Head of caudate nucleus (tissue), 42 donors: Measurements from ENCODE around the gene PCTP.

Experiments used
- DNase-seq, 42 donors: peaks; one replicate each; pipeline versions ENCODE4 v3.0.0 to v3.0.0-alpha.2; 2020 to 2021; ENCODE audit warnings: mixed read lengths in 7 of 42
- intact Hi-C: fragments of 100-400 bp; cut with DNase I; formaldehyde crosslinking; loops from one replicate; pipeline ENCODE4 v1.15.0; 2022

PCTP gene

DNA sequence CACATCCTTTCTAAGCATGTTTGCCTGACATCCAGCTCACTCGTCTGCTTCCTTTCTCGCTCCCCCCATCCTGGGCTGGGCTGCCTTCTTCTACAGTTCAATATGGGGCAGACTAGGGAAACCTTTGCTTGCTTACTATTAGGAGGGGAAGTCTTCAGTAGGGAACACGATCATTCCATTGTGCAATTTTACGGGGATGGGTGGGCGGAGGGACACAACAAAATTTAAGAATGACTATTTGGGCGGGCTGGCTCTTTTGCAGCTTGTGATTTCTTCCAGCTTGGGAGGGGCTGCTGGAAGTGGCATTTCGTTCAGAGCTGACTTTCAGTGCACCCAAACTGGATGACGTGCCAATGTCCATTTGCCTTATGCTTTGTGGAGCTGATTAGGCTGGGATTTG lies 25.4 kb downstream of the PCTP start:
- intact Hi-C loops = no loop called here
- DNase-seq = no peak

GRCh38 chr17:55777471-55777971 lies 26.7 kb downstream of the PCTP start:
- no peak for DNase-seq
- intact Hi-C loops = no loop called here

DNA sequence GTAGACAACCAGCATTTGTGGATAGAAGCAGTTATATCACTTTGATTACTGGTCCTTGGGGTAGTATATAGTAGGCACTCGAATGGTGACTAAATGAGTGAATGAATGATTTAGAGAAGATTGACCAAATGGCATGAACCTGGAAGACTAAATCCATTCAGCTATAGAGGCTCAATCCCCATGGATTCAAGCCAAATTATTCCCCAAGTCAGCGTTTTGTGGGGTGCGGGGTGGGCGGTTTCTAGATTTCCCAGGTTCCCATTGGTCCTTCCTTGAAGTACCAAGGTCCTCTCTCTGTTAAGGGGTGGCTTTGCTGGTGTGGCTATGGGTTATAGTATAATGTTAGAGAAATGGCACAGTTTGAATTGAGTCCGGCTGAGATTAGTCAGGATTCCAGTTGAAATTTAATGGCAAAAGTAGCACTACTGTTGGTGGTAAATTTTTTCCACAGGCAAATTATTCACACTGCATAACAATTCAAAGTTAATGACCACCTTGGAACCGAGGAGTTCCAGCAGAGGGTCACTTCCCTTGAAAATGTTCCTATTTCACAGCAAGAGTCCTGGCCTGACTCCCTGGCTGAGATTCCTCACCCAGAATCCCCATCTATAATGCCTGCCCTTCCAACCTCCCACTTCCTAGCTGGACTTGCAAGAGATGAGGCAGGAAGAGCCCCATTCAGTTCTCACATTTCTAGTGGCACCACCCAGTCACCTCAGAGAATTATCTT lies 27.7 kb downstream of the PCTP start:
- intact Hi-C loops = no loop called here
- no peak for DNase-seq

DNA sequence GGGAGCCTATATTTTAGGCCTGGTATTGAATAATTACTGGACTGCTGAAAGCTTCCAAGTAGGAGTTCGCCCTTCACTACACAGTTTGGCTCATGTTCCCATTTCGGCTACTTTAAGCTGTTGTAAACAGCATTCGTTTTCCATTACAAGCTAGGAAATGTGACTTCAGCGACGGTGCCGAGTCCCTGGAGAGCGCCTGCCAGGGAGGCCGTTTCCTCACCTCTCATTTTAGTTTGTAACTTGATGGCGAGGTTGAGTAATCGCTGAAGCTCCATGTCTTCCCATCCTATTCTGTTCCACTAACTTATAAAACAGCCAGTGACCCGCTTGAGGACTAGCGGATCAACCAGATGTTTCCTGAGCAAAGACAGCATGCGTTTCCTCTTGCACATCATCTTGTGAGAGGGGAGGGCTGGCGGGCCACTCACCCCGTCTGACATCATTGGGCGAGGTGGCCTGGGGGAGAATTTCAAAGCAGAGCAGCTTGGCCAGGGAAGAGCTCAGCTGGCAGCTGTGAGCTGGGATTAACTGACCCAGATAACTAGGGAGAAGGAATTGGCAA lies 32.9 kb downstream of the PCTP start:
- intact Hi-C loops = no loop called here
- DNase-seq = no peak

GRCh38 chr17:55784666-55785065 lies 33.8 kb downstream of the PCTP start:
- intact Hi-C loops = no loop called here
- no peak for DNase-seq

DNA sequence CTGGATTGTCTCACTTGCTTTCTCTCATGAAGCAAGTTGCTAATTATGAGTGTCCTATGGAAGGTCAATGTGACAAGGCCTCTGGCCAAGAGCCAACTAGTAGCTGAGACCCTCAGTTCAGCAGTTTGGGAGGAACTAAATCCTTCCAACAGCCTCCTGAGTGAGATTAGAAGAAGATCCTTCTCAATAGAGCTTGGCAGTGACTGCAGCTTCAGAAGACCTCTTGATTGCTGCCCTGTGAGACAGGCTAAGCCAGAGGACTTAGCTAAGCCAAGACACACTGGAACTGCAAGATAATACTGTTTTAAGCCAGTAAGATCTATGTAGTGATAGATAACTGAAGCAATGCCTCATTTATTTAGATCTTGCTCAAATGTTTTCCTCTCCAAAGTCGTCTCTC lies 34.3 kb downstream of the PCTP start:
- DNase-seq = no peak
- intact Hi-C loops = no loop called here

- intact Hi-C loops = no loop called here
- no peak for DNase-seq
Measured at GRCh38 chr17:55793272-55793671, 42.4 kb downstream of the PCTP start.

DNA sequence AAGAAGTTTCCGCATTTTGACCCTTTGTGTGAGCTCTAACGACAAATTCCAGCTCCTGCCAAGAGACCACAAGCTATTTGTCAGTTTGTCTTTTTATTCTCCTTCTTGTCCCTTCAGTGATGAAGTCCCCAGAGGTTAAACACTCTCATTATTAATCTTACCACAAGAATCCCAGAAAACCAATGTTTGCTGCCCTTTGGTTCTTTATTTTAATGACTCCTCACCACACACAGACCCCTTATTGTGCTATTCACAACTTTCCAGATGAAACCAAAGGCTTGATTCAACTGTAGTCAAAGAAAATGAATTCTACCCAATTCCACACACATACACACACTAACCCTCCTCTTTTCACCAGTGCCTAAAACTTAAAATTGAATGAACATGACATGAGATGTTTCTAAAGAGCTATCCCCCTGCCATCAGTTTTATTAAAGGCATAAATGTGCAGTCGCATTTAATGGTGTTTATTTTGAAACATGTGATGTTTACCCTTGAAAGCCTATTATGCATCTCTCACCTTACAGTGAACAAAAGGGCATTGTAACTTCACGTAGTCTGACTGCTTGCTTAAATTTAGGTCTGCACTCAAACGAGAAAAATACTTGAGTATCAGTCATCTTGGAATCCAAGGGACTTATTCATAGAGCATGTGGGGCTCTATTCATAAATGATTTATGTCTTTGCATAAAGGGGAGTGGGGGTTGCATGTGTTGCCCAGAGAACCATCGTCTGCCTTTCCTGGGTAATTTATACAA lies 44.1 kb downstream of the PCTP start:
- intact Hi-C loops = no loop called here
- no peak for DNase-seq

DNA sequence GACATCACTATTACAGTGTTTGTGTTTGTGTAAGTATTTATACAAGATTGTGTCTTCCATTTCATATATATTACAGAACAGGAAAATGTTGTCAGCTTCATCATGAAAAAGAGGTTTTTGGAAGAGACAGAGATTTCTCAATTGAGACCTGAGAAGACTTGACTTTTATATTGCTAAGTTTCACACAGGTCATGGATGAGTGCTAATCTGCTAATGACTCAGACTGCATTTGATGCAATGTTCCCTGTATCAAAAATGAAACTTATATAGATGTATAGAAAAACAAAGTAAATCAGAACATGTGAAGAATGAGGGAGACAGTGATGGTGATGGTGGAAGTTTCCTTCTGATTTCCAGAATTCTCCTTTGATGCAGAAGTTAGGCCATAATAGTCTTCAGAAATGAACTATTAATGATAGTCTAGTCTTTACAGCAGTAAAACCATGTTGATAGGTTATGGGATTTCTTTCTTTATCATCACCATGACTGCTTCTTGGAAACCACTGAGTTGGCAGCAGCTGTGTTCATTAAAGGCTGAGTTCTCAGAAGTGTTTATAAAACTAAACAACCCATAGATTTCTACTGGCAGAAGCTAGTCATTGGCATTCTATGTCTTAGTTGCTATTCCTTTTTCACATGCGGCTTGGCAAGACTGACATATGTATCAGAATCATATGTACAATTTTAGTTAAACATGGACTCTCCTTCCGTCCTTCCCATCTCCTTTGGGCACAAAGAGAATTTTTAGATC lies 56.1 kb downstream of the PCTP start:
- DNase-seq = no peak
- intact Hi-C loops = no loop called here

DNA sequence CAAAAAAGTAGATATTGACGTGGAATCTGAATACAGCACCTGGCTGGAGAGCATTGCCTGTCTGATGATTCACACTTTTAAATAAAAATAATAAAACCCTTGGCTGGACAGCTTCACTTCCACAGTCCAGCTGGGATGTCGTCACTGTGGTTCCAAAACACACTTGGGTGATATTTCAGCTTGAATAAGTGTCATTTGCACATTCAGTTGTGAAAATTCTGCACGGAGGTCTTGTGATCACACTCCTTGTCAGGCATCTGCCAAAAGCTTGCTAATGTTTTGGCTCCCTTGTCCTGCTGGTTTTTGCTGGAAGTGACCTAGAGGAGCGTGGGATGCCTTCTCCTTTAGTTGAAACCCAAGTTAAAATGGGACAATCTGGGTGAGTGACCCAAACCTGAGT lies 60.7 kb downstream of the PCTP start:
- DNase-seq = no peak
- intact Hi-C loops = no loop called here

GRCh38 chr17:55812323-55812722 lies 61.5 kb downstream of the PCTP start:
- intact Hi-C loops = no loop called here
- no peak for DNase-seq

DNA sequence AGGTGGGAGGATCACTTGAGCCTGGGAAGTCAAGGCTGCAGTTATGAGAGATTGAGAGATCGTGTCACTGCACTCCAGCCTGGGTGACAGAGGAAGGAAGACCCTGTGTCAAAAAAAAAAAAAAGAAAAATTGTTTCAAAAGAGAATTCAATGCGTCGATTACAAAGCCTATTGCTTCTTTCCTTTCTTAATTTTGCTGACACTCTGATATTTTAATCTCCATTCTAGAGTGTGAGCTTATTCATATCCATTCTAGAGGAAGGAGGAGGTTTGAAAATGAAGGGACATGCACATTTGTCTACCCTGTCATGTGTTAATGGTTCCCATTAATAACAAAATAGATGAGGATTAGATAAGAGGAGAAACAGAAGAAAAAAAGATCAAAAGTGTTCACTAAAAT lies 63.1 kb downstream of the PCTP start:
- intact Hi-C loops = no loop called here
- no peak for DNase-seq

DNA sequence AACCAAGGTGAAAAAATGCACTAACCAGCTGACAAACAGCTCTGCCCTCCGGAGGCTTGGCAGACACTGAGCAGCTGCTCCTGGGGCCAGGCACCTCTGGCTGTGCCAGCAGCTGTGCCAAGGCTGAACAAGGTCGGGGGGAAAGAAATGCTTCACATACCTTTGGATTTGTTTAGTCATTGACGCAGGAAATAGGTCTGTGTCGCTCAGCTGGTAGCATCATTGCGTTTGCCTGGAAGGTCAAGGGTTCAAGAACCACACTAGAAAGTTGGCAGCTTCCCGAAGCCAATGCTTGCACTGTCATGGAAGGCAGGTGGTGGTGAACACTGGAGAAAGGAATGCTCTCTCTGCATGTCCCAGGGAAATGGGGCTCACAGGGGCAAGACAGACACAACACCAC lies 63.5 kb downstream of the PCTP start:
- intact Hi-C loops = no loop called here
- DNase-seq = no peak

DNA sequence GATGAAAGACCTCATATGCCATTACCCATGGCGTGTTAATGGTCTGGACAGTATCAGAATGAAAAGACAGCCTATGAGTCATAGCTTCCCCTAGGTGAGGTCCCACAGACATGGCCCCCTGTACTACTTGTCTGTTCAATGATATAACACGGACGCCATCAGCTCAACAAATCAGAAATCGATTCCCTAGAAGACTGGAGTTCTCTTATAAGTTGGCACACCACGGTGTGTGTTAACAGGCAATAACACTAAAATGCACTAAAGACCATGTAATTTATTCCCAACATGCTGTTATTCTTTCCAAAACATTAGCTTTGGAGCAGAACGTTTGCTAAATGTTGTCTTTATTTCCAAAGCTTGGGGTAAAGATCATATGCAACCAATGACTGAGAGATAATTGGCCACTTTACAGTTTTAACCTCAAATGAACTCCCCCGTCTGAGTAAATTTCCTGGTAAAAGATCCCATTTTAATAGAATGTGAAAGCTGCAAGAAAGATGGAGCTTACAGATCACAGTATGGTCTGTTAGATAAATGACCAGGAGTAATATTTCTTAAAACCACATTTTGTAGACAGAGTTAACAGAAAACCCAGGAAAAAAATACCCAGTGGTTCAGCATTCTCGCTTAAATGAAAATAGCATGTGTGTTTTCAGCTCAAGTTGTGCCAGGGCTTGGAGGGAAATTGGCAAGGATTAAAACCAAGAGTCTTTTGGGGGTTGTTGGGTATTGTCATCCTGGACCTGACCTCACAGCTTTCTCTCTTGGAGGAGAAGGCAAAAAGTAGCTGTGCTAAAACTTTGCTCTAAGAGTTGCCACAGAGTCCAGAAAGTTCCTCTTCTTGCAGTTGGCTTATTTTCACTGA lies 65.9 kb downstream of the PCTP start:
- intact Hi-C loops = no loop called here

DNA sequence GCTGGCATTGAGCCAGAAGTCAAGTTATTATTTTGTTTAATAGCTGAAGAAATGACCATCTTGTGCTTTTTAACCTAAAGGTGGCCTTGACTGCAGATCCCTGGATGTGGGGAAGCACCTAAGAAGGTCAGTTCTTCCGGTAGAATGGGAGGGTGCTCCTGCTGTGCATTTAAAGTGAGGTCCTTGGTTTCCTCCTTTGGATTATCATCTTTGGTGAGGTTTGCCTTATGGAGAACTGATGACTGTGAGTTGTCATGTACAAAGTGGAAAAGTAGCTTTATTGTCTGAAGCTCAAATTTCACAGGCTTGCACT lies 66.5 kb downstream of the PCTP start:
- DNase-seq = no peak
- intact Hi-C loops = no loop called here

More for the DNA sequence above, 65.9 kb downstream of the PCTP start:
- DNase-seq = no peak

GRCh38 chr17:55818026-55818425 lies 67.2 kb downstream of the PCTP start:
- intact Hi-C loops = no loop called here
- DNase-seq = no peak

DNA sequence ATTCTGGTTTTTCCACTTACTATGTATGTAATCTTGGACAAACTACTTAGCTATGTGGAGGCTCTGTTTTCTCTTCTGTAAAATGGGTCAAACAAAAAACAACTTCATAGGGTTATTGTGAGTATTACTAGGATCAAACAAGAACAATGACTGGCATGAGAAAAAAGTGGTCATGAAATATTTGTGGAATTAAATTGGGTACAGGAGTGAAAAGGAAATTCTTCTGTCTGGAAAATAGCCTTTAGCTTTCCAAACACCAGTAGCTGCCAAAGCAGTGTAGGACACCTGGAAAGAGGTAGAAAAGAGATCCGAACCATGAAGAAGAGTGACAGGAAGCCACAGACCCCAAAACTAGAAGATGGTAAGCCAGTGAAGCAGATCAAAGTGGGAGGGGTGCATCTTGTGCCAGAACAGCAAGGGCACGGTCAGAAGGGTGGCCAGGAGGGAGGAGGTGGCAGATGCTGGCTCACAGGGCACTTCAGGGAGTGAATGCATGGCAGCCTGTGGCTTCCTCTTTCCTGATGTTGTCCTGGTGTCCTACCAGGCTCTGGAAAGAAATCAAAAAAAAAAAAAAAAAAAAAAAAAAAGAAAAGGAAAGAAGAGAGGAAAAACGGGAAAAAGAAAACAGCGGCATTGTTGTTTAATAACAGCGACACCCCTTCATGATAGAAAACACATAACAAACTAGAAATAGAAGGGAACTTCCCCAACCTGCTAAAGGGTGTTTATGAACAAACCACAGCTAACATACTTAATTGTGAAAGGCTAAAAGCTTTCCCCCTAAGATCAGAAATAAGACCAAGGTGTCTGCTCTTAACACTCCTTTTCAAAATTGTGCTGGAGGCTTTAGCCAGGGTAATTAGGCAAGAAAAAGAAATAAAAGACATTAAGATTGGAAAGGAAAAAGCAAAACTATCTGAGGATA lies 67.9 kb downstream of the PCTP start:
- DNase-seq = no peak
- intact Hi-C loops = no loop called here

DNA sequence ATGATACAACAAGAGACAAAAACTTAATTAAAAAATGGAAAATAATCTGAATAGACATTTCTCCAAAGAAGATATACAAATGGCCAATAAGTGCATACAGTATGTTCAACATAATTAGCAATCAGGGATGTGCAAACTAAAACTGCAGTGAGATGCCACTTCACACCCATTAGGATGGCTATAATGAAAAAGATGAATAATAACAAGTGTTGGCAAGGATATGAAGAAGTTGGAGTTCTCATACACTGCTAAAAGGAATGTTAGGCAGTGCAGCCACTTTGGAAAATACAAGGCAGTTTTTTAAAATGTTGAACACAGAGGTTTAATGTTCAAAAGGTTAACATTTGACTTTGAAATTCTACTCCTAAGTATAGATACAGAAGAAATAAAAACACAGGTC lies 69.8 kb downstream of the PCTP start:
- no peak for DNase-seq
- intact Hi-C loops = no loop called here
